ENCODE measurements around the gene IL12RB1.

GRCh38 chr19:18053576-18054219 lies 33.0 kb downstream of the IL12RB1 start:
- no peak for TF ChIP-seq CTCF (IDR thresholded peaks at IDR 0.05)
- no peak for TF ChIP-seq POLR2A (IDR thresholded peaks at IDR 0.05)

Data from heart left ventricle (tissue), 13 donors.